HEK293T (cell line): ENCODE measurements around the gene BLOC1S3.

ENCODE experiments used
- CTBP1 ChIP-seq: fragments of 450-650 bp; IDR thresholded peaks from 2 replicates; pipeline ENCODE4 v1.6.1; 2016; ENCODE audit warnings: borderline replicate concordance
- FOXK2 ChIP-seq: fragments of 450-650 bp; IDR thresholded peaks from 2 replicates; pipeline ENCODE4 v1.6.1; 2016; ENCODE audit warnings: mild to moderate bottlenecking
- SP1 ChIP-seq: fragments of 450-650 bp; IDR thresholded peaks from 2 replicates; pipeline ENCODE4 v1.6.1; 2017

DNA sequence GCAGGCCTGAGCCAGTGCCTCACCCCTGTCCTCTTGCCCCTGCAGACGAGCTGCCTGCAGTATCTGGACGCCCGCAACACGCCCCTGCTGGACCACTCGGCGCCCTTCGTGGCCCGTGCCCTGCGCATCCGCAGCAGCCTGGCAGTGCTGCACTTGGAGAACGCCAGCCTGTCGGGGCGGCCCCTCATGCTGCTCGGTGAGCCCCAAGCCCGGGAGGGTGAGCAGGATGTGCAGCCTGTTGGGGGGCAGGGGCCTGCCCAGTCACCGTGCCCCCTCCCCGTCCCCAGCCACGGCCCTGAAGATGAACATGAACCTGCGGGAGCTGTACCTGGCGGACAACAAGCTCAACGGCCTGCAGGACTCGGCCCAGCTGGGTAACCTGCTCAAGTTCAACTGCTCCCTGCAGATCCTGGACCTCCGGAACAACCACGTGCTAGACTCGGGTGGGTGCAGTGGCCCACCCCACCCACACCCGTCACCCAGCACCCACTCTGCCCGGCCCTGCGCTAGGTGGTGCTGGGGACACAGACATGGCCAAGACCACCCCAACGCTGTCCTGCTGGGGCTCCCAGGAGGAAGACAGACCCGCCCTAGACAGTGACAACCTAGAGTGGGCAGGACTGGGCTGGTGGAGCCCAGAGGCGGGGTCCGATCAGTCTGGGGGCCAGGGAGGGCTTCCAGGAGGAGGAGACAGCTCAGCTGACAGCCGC lies 36.4 kb upstream of the BLOC1S3 start:
- TF ChIP-seq FOXK2 = no peak
- TF ChIP-seq SP1 = no peak
- no peak for TF ChIP-seq CTBP1
